Cardiac muscle cell (in vitro differentiated cells and primary cell): Measurements from ENCODE around the gene BAZ2B. TPM values are rescaled to one million over a fixed set of nuclear protein-coding genes. Genes with fewer than 3 reads are reported as not detected.

Experiments used
- DNase-seq, 2 donors: peaks; one replicate each; pipeline versions ENCODE4 v3.0.0 to v3.0.0-alpha.2; 2010 to 2017; ENCODE audit warnings: low read depth in 1 of 2, low spot score in 1 of 2
- H3K27ac ChIP-seq: fragments of 200-600 bp; sonication (generic); 2 replicates; pipeline ENCODE4 v1.5.1; 2016
- H3K27me3 ChIP-seq: fragments of 200-600 bp; sonication (generic); 2 replicates; pipeline ENCODE4 v1.6.0; 2016; ENCODE audit warnings: control low read depth
- H3K36me3 ChIP-seq: fragments of 200-600 bp; sonication (generic); 2 replicates; pipeline ENCODE4 v1.5.1; 2016; ENCODE audit warnings: control low read depth
- H3K4me1 ChIP-seq: fragments of 200-600 bp; sonication (generic); 2 replicates; pipeline ENCODE4 v1.8.1; 2017; ENCODE audit warnings: low read depth, mild to moderate bottlenecking, mixed run types
- H3K4me3 ChIP-seq: fragments of 200-600 bp; sonication (generic); 2 replicates; pipeline ENCODE4 v1.5.1; 2016; ENCODE audit warnings: mild to moderate bottlenecking
- H3K9me3 ChIP-seq: fragments of 200-600 bp; sonication (generic); 2 replicates; pipeline ENCODE4 v1.5.1; 2017; ENCODE audit warnings: low read depth, mild to moderate bottlenecking, control low read depth
- polyA plus RNA-seq: library from polyadenylated mRNA; unstranded; fragments of >200 nt; fragmentation: Nextera tagmentation; extraction: Ambion mirVana; gene quantifications from 2 replicates; pipeline ENCODE4 v1.2.1, GENCODE V29; 2016
- total RNA-seq: library from RNA; depleted of rRNA; stranded (reverse); fragments of >200 nt; gene quantifications from 2 replicates; pipeline ENCODE4 v1.2.3, GENCODE V29; 2016
- TF ChIP-seq, protein P1 (sequence below): IDR thresholded peaks from 2 replicates; pipeline ENCODE4 v1.5.1; 2012; ENCODE audit warnings: low read depth, mild to moderate bottlenecking, low read length

BAZ2B gene
- total and polyA plus RNA-seq, 2 experiments from 2014 or later: 62.1 to 103 TPM

DNA sequence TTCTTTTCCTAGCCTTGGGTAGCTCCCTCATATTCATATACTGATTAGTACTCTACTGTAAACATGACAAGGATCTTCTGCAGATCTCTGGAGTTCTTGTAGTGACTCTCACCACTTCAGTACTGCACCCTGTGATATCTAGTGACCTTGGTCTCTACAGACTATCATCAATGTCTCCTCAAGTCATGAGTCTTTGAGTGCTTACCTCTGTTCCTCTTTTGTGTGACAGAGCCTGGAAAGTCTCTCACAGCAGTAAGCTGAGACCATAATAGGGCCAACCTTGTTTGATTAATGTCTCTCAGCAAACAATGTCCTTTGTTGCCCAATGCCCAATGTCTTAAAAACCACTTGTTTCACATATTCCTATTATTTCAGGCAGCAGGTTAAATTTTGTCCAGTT lies 34.2 kb upstream of the BAZ2B start:
- TF ChIP-seq, protein P1, sequence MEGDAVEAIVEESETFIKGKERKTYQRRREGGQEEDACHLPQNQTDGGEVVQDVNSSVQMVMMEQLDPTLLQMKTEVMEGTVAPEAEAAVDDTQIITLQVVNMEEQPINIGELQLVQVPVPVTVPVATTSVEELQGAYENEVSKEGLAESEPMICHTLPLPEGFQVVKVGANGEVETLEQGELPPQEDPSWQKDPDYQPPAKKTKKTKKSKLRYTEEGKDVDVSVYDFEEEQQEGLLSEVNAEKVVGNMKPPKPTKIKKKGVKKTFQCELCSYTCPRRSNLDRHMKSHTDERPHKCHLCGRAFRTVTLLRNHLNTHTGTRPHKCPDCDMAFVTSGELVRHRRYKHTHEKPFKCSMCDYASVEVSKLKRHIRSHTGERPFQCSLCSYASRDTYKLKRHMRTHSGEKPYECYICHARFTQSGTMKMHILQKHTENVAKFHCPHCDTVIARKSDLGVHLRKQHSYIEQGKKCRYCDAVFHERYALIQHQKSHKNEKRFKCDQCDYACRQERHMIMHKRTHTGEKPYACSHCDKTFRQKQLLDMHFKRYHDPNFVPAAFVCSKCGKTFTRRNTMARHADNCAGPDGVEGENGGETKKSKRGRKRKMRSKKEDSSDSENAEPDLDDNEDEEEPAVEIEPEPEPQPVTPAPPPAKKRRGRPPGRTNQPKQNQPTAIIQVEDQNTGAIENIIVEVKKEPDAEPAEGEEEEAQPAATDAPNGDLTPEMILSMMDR: no peak
- no peak overlapping the region for H3K4me3 ChIP-seq
- no peaks in the 10 kb centered on the region for H3K36me3 ChIP-seq
- H3K4me1 ChIP-seq: peaks cover 11% of the 10 kb centered on the region
- H3K27ac ChIP-seq: peak overlapping the region; percentile 59
- H3K9me3 ChIP-seq: no peaks in the 10 kb centered on the region
- peak in 1 of 2 donors; percentile 73 for DNase-seq
- H3K27me3 ChIP-seq: no peaks in the 10 kb centered on the region

DNA sequence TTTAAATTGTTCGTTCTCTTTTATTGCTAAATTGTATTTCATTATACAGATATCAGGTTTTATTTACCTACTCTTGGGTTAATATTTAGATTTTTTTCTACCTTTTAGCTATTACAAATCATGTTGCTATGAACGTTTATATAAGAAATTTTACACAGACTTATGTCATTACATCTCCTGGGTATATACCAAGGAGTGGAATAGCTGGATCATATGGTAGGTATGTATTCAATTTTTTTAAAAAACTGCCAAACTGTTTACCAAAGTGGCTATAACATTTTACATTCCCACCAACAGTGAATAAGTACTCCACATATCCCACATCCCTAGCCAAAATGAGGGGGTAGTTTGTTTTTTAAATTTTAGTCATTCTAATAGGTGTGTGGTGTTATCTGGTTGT lies 32.3 kb upstream of the BAZ2B start:
- no peaks in the 10 kb centered on the region for H3K9me3 ChIP-seq
- H3K4me1 ChIP-seq: peaks cover 11% of the 10 kb centered on the region
- no peak overlapping the region for H3K27ac ChIP-seq
- H3K36me3 ChIP-seq: no peaks in the 10 kb centered on the region
- no peak overlapping the region for H3K4me3 ChIP-seq
- TF ChIP-seq, protein P1: no peak
- no peaks in the 10 kb centered on the region for H3K27me3 ChIP-seq
- no peak for DNase-seq

DNA sequence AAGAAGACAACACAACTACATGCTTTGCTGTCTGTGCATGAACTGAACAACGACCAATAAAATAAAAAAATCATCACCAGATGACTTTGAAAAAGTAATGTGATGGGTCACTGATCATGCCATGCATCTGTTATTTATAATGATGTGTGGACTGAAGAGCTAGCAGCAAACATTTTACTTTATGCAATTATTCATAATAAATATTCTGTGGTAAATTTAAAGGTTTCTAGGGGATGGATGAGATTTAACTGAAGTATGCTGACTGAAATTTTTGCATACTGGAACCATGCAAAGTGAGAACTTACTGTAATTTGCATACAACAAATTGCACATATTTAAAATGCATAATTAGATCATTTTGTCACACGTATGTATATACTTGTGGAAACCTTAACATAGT lies 31.3 kb upstream of the BAZ2B start:
- DNase-seq: no peak

DNA sequence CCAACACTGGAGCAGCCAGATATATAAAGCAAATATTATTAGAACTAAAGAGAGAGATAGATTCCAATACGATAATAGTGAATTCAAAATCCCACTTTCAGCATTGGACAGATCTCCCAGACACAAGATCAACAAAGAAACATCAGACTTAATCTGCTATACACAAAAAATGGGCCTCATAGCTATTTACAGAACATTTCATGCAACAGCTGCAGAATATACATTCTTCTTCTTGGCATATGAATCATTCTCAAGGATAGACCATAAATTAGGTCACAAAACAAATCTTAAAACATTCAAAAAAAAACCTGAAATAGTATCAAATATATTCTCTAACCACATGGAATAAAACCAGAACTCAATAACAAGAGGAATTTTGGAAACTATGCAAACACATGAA lies 23.8 kb upstream of the BAZ2B start:
- no peaks in the 10 kb centered on the region for H3K36me3 ChIP-seq
- no peaks in the 10 kb centered on the region for H3K27me3 ChIP-seq
- no peaks in the 10 kb centered on the region for H3K4me1 ChIP-seq
- no peaks in the 10 kb centered on the region for H3K9me3 ChIP-seq
- TF ChIP-seq, protein P1: no peak
- no peak for DNase-seq
- H3K27ac ChIP-seq: no peak overlapping the region
- H3K4me3 ChIP-seq: no peak overlapping the region

More for the DNA sequence above, 31.3 kb upstream of the BAZ2B start:
- Histone ChIP-seq H3K4me1 (peaks cover 11% of the 10 kb centered on the region), H3K27me3 (no peaks in the 10 kb centered on the region), H3K9me3 (no peaks in the 10 kb centered on the region), H3K4me3 (no peak overlapping the region), H3K36me3 (no peaks in the 10 kb centered on the region), H3K27ac (no peak overlapping the region)
- TF ChIP-seq, protein P1: no peak

DNA sequence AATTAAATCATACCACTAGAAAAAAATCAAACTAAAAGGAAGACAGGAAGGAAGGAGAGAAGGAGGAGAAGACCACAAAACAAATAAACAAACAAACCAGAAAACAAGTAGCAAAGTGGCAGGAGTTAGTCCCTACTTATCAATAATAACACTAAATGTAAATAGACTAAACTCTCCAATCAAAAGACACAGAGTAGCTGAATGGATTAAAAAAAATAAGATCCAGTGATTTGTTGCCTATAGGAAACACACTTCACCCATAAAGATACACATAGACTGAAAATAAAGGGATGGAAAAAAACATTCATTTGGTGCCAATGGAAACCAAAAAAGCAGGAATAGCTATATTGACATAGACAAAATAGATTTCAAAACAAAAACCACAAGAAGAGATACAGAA lies 23.4 kb upstream of the BAZ2B start:
- Histone ChIP-seq H3K9me3 (no peaks in the 10 kb centered on the region), H3K4me3 (no peak overlapping the region), H3K36me3 (no peaks in the 10 kb centered on the region), H3K4me1 (no peaks in the 10 kb centered on the region), H3K27ac (no peak overlapping the region), H3K27me3 (no peaks in the 10 kb centered on the region)
- DNase-seq: peak in 1 of 2 donors; percentile 6
- TF ChIP-seq, protein P1: no peak

DNA sequence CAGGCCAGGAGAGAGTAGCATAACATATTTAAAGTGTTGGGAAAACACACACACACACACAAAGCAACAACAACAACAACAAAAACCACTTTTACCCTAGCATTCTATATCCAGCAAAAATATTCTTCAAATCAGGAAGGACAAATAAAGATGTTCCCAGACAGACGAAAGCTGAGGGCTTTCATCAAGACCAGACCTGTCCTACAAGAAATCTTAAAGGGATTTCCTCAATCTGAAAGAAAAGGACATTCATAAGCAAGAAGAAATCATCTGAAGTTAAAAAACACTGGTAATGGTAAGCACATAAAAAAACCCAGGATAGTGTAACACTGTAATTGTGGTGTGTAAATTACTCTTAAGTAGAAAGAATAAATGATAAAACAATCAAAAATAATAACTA lies 22.7 kb upstream of the BAZ2B start:
- TF ChIP-seq, protein P1: no peak
- Histone ChIP-seq H3K36me3 (no peaks in the 10 kb centered on the region), H3K27me3 (no peaks in the 10 kb centered on the region), H3K4me1 (no peaks in the 10 kb centered on the region), H3K9me3 (no peaks in the 10 kb centered on the region), H3K27ac (no peak overlapping the region), H3K4me3 (no peak overlapping the region)
- no peak for DNase-seq
